SIG-M5 treated with dmso at 0.1 percent for 504 hours (cell line): Measurements from ENCODE around the gene APMAP.

Experiments used
- DNase-seq: peaks from one replicate; lab custom pipeline; 2025; ENCODE audit not compliant: unreplicated experiment; lab: John Stamatoyannopoulos, UW

The APMAP gene

GRCh38 chr20:24992487-24993205 is at the start of gene APMAP:
APMAP (minus strand) TSS chr20:24992751; CDS start chr20:24992688, 63 bp downstream.
- peak; percentile 94 for DNase-seq

- DNase-seq = no peak
Measured at GRCh38 chr20:25041813-25042530, 49.4 kb upstream of the APMAP start.

- no peak for DNase-seq
Measured at GRCh38 chr20:25040438-25040831, 47.9 kb upstream of the APMAP start.

- DNase-seq = no peak
Measured at GRCh38 chr20:25039697-25040437, 47.3 kb upstream of the APMAP start.

GRCh38 chr20:25038591-25039015 is 46.1 kb upstream of the APMAP start:
- DNase-seq = no peak

GRCh38 chr20:25038103-25038410 is 45.5 kb upstream of the APMAP start:
- DNase-seq = no peak

GRCh38 chr20:25037288-25038102 is 44.9 kb upstream of the APMAP start:
- DNase-seq = no peak

GRCh38 chr20:25036331-25036936 is 43.9 kb upstream of the APMAP start:
- DNase-seq = no peak

GRCh38 chr20:25035921-25036320 is 43.4 kb upstream of the APMAP start:
- no peak for DNase-seq

GRCh38 chr20:25033924-25034300 is 41.4 kb upstream of the APMAP start:
- no peak for DNase-seq

- DNase-seq = no peak
Measured at GRCh38 chr20:25033265-25033923, 40.8 kb upstream of the APMAP start.

GRCh38 chr20:25032478-25033264 is 40.1 kb upstream of the APMAP start:
- no peak for DNase-seq

GRCh38 chr20:25032065-25032477 is 39.5 kb upstream of the APMAP start:
- DNase-seq = no peak

- no peak for DNase-seq
Measured at GRCh38 chr20:25031241-25031640, 38.7 kb upstream of the APMAP start.

- no peak for DNase-seq
Measured at GRCh38 chr20:25030649-25031207, 38.2 kb upstream of the APMAP start.

- DNase-seq = no peak
Measured at GRCh38 chr20:25030007-25030648, 37.6 kb upstream of the APMAP start.

- no peak for DNase-seq
Measured at GRCh38 chr20:25025986-25026605, 33.5 kb upstream of the APMAP start.
